Muscle layer of duodenum (tissue), 2 donors: ENCODE data around the gene USP20.
"Not testable (repeated sequence)": the region's sequence is repeated elsewhere in the genome, so short reads cannot be mapped to it uniquely, and the experiment has no call there.

Source experiments
- H3K27ac ChIP-seq: one replicate; pipeline ENCODE4 v1.7.0; 2013; ENCODE audit warnings: mild to moderate bottlenecking, low read length
- H3K27me3 ChIP-seq: one replicate; pipeline ENCODE4 v1.7.0; 2013; ENCODE audit warnings: low read depth, mild to moderate bottlenecking, control low read depth, low read length
- H3K36me3 ChIP-seq, 2 donors: one replicate each; pipeline ENCODE4 v1.7.0; 2013; ENCODE audit warnings: low read length in 2 of 2, control low read depth in 1 of 2, mild to moderate bottlenecking in 1 of 2; ENCODE audit not compliant: insufficient read depth in 2 of 2, control insufficient read depth in 1 of 2
- H3K4me1 ChIP-seq, 2 donors: one replicate each; pipeline ENCODE4 v1.7.0; 2013; ENCODE audit warnings: low read length in 2 of 2, mild to moderate bottlenecking in 2 of 2, control low read depth in 1 of 2, moderate library complexity in 1 of 2; ENCODE audit not compliant: insufficient read depth in 2 of 2, control insufficient read depth in 1 of 2
- H3K4me3 ChIP-seq, 2 donors: one replicate each; pipeline ENCODE4 v1.7.0; 2013; ENCODE audit warnings: low read length in 2 of 2, low read depth in 1 of 2, mild to moderate bottlenecking in 1 of 2
- H3K9me3 ChIP-seq, 2 donors: one replicate each; pipeline ENCODE4 v1.7.0; 2013; ENCODE audit warnings: low read length in 2 of 2, control low read depth in 1 of 2, mild to moderate bottlenecking in 1 of 2; ENCODE audit not compliant: control insufficient read depth in 1 of 2
- donor health status: healthy.

Gene USP20

GRCh38 chr9:129887334-129888292 is 52.4 kb downstream of the USP20 start:
- Histone ChIP-seq H3K36me3 (peaks cover 0 to 11% of the 10 kb centered on the region in 2 donors), H3K4me1 (peaks cover 22 to 44% of the 10 kb centered on the region in 2 donors), H3K27ac (peak overlapping the region; percentile 71), H3K4me3 (peak overlapping the region; percentile 6 to 11), H3K27me3 (no peaks in the 10 kb centered on the region), H3K9me3 (no peaks in the 10 kb centered on the region)

DNA sequence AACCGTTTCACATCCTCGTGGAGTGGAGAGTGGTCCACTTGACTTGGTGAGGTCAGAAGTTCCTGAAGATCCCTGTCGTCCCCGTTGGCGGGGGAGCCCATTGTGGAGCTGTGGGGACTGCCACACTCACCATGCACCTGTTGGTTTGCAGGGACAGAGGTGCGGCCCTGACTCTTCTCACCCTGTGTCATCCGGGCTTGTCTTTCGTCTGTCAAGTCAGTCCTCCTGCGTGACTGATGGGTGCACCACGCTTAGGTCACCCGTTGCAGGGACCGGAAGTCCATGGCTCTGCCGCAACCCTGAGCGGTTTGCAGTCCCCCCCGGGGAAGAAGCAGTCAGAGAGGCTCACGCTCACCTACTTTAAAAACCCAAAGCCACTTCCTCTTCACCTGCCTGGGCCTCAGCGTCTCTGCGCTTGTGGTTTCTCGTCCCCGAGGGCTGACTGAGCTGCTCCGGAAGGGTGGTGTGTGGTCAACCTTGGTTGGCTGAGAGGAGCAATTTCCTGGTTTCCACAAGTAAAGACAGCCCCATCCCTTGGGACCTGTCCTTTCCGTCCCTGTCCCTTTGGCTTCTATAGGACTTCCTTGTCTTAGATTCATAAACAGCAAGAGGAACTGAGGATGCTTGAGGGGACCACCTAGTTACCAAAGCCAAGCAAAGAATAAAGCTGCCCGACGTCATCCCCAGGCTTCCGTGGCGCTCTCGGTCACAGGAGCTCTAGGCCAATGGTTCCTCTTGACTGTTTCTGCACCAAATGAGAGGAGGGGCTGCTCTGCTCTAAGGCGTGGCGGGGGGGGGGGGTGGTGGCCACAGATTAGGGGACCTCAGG is 53.2 kb downstream of the USP20 start:
- peak overlapping the region; percentile 71 for H3K27ac ChIP-seq
- peaks cover 0 to 11% of the 10 kb centered on the region in 2 donors for H3K36me3 ChIP-seq
- H3K4me3 ChIP-seq: peak overlapping the region; percentile 4 to 6
- H3K9me3 ChIP-seq: no peaks in the 10 kb centered on the region
- no peaks in the 10 kb centered on the region for H3K27me3 ChIP-seq
- peaks cover 22 to 46% of the 10 kb centered on the region in 2 donors for H3K4me1 ChIP-seq

DNA sequence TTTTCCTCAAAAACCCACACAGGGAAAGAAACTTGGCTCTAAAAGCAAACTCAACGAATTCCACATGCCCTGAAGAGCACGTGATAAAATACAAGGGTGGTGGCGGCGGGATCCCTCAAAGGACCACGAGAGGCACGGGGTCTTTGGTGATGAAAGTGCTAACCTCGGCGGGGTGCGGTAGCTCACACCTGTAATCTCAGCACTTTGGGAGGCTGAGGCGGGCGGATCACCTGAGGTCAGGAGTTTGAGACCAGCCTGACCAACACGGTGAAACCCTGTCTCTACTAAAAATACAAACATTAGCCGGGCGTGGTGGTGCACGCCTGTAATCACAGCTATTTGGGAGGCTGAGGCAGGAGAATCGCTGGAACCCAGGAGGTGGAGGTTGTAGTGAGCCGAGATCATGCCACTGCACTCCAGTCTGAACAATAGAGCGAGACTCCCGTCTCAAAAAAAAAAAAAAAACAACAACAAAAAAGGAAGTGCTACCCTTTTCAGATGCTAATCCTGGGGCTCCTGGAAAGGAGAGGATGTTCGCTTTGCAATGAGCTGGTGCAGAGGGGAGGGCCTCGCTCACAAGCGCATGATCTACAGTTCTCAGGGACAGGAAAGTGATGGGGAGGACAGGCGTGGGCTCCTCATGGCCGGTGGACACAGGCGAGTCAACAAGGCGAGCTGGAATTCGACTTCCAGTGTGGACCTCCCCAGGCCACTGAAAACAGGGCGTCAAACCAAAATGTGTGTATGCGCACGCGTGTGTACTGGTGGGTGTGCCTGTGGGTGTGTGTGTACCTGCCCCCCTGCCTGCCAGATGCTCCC is 54.1 kb downstream of the USP20 start:
- Histone ChIP-seq H3K27ac (peak overlapping the region; percentile 45), H3K27me3 (no peaks in the 10 kb centered on the region), H3K36me3 (peaks cover 0 to 13% of the 10 kb centered on the region in 2 donors), H3K9me3 (no peaks in the 10 kb centered on the region), H3K4me3 (no peak overlapping the region), H3K4me1 (peaks cover 18 to 39% of the 10 kb centered on the region in 2 donors)

DNA sequence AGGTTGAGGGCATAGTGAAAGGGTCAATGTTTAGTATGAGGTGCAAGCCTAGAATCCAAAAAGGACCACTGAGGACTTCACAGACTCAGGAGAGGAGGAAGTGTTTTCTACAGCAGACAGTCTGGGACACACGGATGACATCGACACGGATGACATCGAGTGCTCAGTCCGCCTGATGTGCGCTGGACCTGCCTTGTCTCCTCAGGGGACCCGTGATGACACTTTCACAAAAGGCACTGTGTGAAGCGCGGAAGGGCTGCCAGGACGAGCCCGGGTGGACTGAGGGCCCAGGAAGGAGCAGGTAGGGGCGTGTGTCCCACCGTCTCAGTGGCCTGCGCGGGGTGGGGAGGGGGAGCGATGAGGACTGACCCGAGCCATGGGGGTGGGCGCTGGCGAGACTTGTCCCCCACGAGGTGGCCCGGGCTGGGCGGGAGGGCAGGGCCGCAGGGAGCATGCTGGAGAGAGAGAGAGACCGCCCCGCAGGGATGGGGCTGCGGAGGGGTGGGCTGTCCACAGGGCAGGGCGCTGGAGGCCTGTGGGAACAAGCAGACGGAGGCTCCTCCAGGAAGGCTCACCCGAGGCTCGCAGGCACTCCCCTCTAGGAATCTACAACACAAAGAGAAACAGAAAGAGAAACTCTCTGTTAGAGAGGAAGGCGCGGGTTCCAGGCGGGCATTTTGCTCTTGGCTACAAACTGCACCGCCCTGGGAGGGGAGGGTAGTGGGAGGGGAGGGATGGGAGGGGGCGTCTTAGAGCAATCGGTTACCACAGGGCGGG is 54.9 kb downstream of the USP20 start:
- Histone ChIP-seq H3K27ac (peak overlapping the region; percentile 45), H3K4me1 (peaks cover 11 to 31% of the 10 kb centered on the region in 2 donors)

GRCh38 chr9:129890718-129891299 is 55.6 kb downstream of the USP20 start:
- H3K36me3 ChIP-seq: peaks cover 0 to 17% of the 10 kb centered on the region in 2 donors
- not testable (repeated sequence) for H3K27ac ChIP-seq, H3K9me3 ChIP-seq, H3K4me3 ChIP-seq, H3K27me3 ChIP-seq
- H3K4me1 ChIP-seq: peaks cover 8 to 26% of the 10 kb centered on the region in 2 donors

More for the DNA sequence above, 54.9 kb downstream of the USP20 start:
- H3K4me3 ChIP-seq: no peak overlapping the region
- peaks cover 0 to 16% of the 10 kb centered on the region in 2 donors for H3K36me3 ChIP-seq
- no peaks in the 10 kb centered on the region for H3K27me3 ChIP-seq
- H3K9me3 ChIP-seq: no peaks in the 10 kb centered on the region

GRCh38 chr9:129891569-129891968 is 56.3 kb downstream of the USP20 start:
- no peaks in the 10 kb centered on the region for H3K9me3 ChIP-seq
- no peaks in the 10 kb centered on the region for H3K27me3 ChIP-seq
- H3K36me3 ChIP-seq: peaks cover 0 to 24% of the 10 kb centered on the region in 2 donors
- peak overlapping the region; percentile 83 for H3K27ac ChIP-seq
- H3K4me3 ChIP-seq: peak overlapping the region in 1 of 2 donors; percentile 18
- H3K4me1 ChIP-seq: peaks cover 8 to 19% of the 10 kb centered on the region in 2 donors

DNA sequence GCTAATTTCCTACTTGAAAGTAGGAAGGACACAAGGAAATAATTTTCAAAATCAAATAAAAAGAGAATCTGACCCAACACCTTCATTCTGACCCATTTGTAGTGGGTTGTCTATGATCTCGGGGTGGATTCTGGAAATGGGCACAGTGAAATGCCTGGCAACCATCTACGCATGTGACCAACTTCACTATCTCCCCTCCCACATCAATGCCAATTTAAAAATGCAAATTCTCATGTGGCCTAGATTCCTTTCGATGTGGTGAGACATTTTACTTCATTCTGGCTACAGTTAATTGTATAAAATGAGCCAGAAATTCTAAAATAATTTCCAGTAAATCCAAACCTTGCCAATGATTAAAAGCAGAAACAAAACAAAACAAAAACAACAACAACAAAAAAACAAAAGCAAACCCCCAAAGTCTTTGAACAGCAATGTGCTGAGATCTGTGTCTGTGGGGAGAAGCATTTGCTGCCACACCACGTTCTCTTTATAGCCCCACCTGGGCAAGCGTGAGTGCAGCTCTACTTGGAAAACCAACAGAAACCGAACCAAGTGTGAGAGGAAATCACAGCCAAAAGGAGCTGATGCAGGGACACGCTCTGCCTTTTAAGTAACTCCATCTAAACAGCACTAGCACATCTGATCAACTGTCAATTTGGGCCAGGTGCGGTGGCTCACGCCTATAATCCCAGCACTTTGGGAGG is 59.0 kb downstream of the USP20 start:
- Histone ChIP-seq H3K27ac (no peak overlapping the region), H3K4me1 (peaks cover 8 to 12% of the 10 kb centered on the region in 2 donors), H3K36me3 (peaks cover 0 to 36% of the 10 kb centered on the region in 2 donors), H3K4me3 (no peak overlapping the region), H3K9me3 (no peaks in the 10 kb centered on the region), H3K27me3 (no peaks in the 10 kb centered on the region)

DNA sequence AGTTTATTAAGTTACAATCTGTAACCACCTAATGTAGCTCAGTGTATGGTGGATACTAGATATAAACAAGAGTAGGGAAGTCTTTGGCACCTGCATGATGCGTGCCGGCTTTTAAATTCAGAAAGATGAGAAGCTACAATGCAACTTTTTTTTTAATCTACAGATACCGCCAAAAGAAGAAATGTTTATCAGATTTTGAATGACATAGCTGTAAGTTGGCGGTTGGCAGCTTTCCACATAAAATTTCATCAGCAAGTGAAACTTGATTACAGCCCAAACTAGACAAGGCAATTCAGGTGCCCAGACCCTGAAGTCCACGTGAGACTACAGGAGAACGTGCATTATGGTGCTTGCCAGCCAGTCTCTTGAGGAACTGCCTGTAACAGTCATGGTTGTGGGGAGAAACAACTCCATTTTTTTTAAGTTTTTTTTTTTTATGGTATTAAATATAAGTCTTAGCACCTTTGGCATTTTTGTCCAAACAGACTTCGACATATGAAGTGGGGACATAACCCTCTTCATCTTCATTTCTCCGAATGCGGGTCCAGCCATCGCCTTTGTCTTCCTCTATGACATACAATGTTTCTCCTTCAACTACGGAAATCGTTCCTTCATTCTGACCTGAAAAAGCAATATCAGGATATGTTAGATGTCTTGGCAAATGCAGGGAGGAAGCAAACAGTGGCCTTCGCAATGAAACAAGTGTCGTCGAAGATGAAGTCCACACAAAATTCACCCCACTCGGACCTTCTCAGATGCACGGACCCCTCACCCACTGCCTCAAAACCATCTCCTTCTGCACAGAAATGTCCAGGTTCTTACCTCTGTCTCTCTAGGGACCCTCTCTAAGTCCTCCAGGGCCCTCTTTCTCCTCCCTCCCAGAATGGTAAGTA is 60.4 kb downstream of the USP20 start:
- no peak overlapping the region for H3K4me3 ChIP-seq
- H3K9me3 ChIP-seq: no peaks in the 10 kb centered on the region
- H3K4me1 ChIP-seq: peaks cover 8 to 12% of the 10 kb centered on the region in 2 donors
- no peaks in the 10 kb centered on the region for H3K27me3 ChIP-seq
- H3K27ac ChIP-seq: no peak overlapping the region
- peaks cover 12 to 44% of the 10 kb centered on the region in 2 donors for H3K36me3 ChIP-seq

GRCh38 chr9:129897263-129897662 is 62.0 kb downstream of the USP20 start:
- H3K27ac ChIP-seq: no peak overlapping the region
- no peaks in the 10 kb centered on the region for H3K27me3 ChIP-seq
- H3K4me1 ChIP-seq: peaks cover 0 to 3% of the 10 kb centered on the region in 2 donors
- no peaks in the 10 kb centered on the region for H3K9me3 ChIP-seq
- H3K36me3 ChIP-seq: peaks cover 18 to 56% of the 10 kb centered on the region in 2 donors
- H3K4me3 ChIP-seq: no peak overlapping the region
